PC-9 (cell line): ENCODE results near the gene KLK7. TPM values are rescaled to one million over a fixed set of nuclear protein-coding genes. Genes with fewer than 3 reads are reported as not detected.

Experiments used
- BruUV-seq: library from RNA; stranded (reverse); fragments of 400-500 nt; replicated peaks from 2 replicates; lab custom pipeline; 2021; lab: Mats Ljungman, UMichigan
- CTCF ChIA-PET: fragments of 300-600 bp; sonication (Branson Sonifier 250); formaldehyde crosslinking; loops from one replicate; lab custom pipeline; 2022; ENCODE audit warnings: antibody characterized with exemption; lab: Charles Lee
- POLR2A ChIA-PET: fragments of 300-600 bp; sonication (Branson Sonifier 250); formaldehyde crosslinking; loops from one replicate; lab custom pipeline; 2022; ENCODE audit warnings: antibody characterized with exemption; ENCODE audit not compliant: unreplicated experiment; lab: Charles Lee
- DNase-seq, 2 experiments: peaks; one replicate each; pipeline versions ENCODE4 v3.0.0 to v3.0.0-alpha.2; 2015 to 2022; ENCODE audit warnings: mixed read lengths in 1 of 2
- H2AFZ ChIP-seq: fragments of 200-600 bp; sonication (generic); 2 replicates; pipeline ENCODE4 v1.8.1; 2017; ENCODE audit warnings: antibody characterized with exemption
- H3F3A ChIP-seq: fragments of 200-600 bp; sonication (generic); 2 replicates; pipeline ENCODE4 v1.8.1; 2017; ENCODE audit warnings: antibody characterized with exemption, mild to moderate bottlenecking, low read depth; ENCODE audit not compliant: insufficient read depth
- H3K27ac ChIP-seq: fragments of 200-600 bp; sonication (generic); 2 replicates; pipeline ENCODE4 v1.6.1; 2016; ENCODE audit warnings: mixed run types
- H3K27me3 ChIP-seq: fragments of 200-600 bp; sonication (generic); 2 replicates; pipeline ENCODE4 v1.6.1; 2016; ENCODE audit warnings: low read depth, mixed run types; ENCODE audit not compliant: insufficient read depth
- H3K36me3 ChIP-seq: fragments of 200-600 bp; sonication (generic); 2 replicates; pipeline ENCODE4 v1.6.1; 2016; ENCODE audit warnings: low read depth, mixed run types
- H3K4me1 ChIP-seq: fragments of 200-600 bp; sonication (generic); replicated peaks from 2 replicates; pipeline ENCODE4 v1.6.1; 2016; ENCODE audit warnings: mixed run types; ENCODE audit not compliant: insufficient read depth
- H3K4me2 ChIP-seq: fragments of 200-600 bp; sonication (generic); 2 replicates; pipeline ENCODE4 v1.6.1; 2017; ENCODE audit warnings: mixed run types
- H3K4me3 ChIP-seq: fragments of 200-600 bp; sonication (generic); 2 replicates; pipeline ENCODE4 v1.6.1; 2016; ENCODE audit warnings: mixed run types
- H3K79me2 ChIP-seq: fragments of 200-600 bp; sonication (generic); 2 replicates; pipeline ENCODE4 v1.6.1; 2017; ENCODE audit warnings: low read depth, mixed run types
- H3K9me2 ChIP-seq: fragments of 200-600 bp; sonication (generic); 2 replicates; pipeline ENCODE4 v1.8.1; 2017; ENCODE audit warnings: mild to moderate bottlenecking; ENCODE audit not compliant: insufficient read depth
- H3K9me3 ChIP-seq: fragments of 200-600 bp; sonication (generic); 2 replicates; pipeline ENCODE4 v1.8.1; 2016; ENCODE audit warnings: low read depth; ENCODE audit not compliant: insufficient read depth
- H4K20me1 ChIP-seq: fragments of 200-600 bp; sonication (generic); 2 replicates; pipeline ENCODE4 v1.8.1; 2017; ENCODE audit not compliant: insufficient read depth
- EZH2 ChIP-seq: fragments of 200-600 bp; sonication (generic); IDR thresholded peaks from 2 replicates; pipeline ENCODE4 v1.8.0; 2017; ENCODE audit warnings: antibody characterized with exemption, low read depth
- intact Hi-C: fragments of 100-400 bp; cut with micrococcal nuclease; formaldehyde crosslinking; loops from one replicate; pipeline ENCODE4 v1.10.0; 2022; ENCODE audit not compliant: unreplicated experiment
- total RNA-seq: library from RNA; stranded (reverse); gene quantifications from 2 replicates; pipeline ENCODE4 v1.2.3, GENCODE V29; 2021
- TF ChIP-seq, protein P1 (sequence below): fragments of 200-600 bp; sonication (generic); conservative IDR thresholded peaks from 2 replicates; pipeline ENCODE4 v1.6.1; 2017; ENCODE audit warnings: mixed run types, antibody characterized with exemption, mild to moderate bottlenecking, moderate library complexity

The KLK7 gene
- total RNA-seq, 1 experiment from 2014 or later, result 98.1 TPM

DNA sequence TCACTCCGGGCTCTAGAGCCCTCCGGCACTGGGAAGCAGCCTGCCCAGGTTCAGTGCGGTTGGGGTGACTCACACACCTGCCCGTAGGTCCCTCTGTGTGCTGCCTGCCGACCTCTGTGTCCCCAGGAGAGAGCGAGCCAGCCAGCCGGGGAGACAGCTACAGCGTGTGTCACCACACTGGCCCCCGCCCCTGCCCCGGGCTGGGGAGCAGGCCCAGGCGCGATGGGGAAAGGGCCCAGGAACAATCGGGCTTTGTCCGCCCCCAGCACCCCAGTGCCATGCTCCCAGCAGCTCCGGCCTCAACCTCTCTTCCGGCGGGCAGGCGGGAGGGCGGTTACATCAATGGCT is 14.3 kb downstream of the KLK7 start, which contains the start of gene KLK6:
KLK6 (minus strand) TSS at position 179 of the 348 bp plus-strand sequence. CDS start 1,487 bp downstream, outside the sequence.
- H3K4me2 ChIP-seq, result peak within 1 kb of the TSS; percentile 89
- BruUV-seq, result no TSS peak
- peaks cover 79% of the 10 kb centered on the region for H3K4me1 ChIP-seq
- H3K9me3 ChIP-seq, result no peaks in the 10 kb centered on the region
- peak within 1 kb of the TSS; percentile 76 for H3K4me3 ChIP-seq
- H3K27ac ChIP-seq, result peak within 1 kb of the TSS; percentile 92
- peaks cover 53% of the 10 kb centered on the region for H3K79me2 ChIP-seq
- DNase-seq, result peak; percentile 97 to 99
- H3K27me3 ChIP-seq, result no peaks in the 10 kb centered on the region
- no peaks in the 10 kb centered on the region for H4K20me1 ChIP-seq
- ChIA-PET POLR2A (interaction anchor here (0.5 to 2.2 kb wide), 6 partner anchors 13 to 370 kb away, joined by 3 to 15 read pairs (median 6); partner anchors contain the start of gene KLK8), CTCF (interaction anchor here (0.6 kb wide), 1 partner anchor 13 kb away, joined by 5 read pairs; no protein-coding TSS in a partner anchor)
- peaks cover 64% of the 10 kb centered on the region for H3F3A ChIP-seq
- TF ChIP-seq, protein P1, sequence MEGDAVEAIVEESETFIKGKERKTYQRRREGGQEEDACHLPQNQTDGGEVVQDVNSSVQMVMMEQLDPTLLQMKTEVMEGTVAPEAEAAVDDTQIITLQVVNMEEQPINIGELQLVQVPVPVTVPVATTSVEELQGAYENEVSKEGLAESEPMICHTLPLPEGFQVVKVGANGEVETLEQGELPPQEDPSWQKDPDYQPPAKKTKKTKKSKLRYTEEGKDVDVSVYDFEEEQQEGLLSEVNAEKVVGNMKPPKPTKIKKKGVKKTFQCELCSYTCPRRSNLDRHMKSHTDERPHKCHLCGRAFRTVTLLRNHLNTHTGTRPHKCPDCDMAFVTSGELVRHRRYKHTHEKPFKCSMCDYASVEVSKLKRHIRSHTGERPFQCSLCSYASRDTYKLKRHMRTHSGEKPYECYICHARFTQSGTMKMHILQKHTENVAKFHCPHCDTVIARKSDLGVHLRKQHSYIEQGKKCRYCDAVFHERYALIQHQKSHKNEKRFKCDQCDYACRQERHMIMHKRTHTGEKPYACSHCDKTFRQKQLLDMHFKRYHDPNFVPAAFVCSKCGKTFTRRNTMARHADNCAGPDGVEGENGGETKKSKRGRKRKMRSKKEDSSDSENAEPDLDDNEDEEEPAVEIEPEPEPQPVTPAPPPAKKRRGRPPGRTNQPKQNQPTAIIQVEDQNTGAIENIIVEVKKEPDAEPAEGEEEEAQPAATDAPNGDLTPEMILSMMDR, result no peak
- TF ChIP-seq EZH2, result no peak
- H3K36me3 ChIP-seq, result peaks cover 18% of the 10 kb centered on the region
- peak within 1 kb of the TSS; percentile 37; the same call in 1 of the 2 replicates for H2AFZ ChIP-seq
- intact Hi-C loops, result loop anchor here (1.0 to 2.0 kb wide), 5 partner anchors 23 to 127 kb away; partner anchors contain the start of gene KLK8
- H3K9me2 ChIP-seq, result no peaks in the 10 kb centered on the region

DNA sequence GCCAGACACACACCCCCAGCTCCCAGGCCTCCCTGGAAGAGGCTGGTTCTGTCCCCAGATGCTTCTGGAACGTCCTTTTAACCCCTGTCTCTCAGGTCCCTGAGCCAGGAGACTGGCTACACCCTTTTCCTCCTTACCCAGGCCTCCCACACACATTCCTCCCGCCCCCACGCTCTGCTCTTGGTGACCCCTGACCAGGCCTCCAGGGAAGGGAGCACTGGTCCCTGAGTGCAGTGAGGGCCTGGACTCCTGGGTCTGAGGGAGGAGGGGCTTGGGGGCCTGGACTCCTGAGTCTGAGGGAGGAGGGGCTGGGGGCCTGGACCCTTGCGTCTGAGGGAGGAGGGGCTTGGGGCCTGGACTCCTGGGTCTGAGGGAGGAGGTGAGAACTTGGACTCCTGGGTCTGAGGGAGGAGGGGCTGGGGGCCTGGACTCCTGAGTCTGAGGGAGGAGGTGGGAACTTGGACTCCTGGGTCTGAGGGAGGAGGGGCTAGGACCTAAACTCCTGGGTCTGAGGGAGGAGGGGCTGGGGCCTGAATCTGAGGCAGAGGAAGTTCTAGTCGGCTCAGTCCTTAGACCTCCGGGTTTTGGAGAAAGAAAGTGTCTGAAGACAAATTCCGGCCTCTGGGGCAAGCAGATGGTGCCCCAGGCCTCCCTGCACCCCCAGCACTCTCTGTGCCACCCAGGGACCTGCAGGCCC is 14.9 kb downstream of the KLK7 start:
- Histone ChIP-seq H3K9me3 (no peaks in the 10 kb centered on the region), H4K20me1 (no peaks in the 10 kb centered on the region; the same call in 1 of the 2 replicates), H3K4me1 (peaks cover 74% of the 10 kb centered on the region), H3K9me2 (no peaks in the 10 kb centered on the region), H2AFZ (peak overlapping the region; percentile 37; the same call in 1 of the 2 replicates), H3F3A (peaks cover 63% of the 10 kb centered on the region), H3K27me3 (no peaks in the 10 kb centered on the region), H3K36me3 (peaks cover 23% of the 10 kb centered on the region), H3K79me2 (peaks cover 58% of the 10 kb centered on the region), H3K4me3 (peak overlapping the region; percentile 76), H3K27ac (peak overlapping the region; percentile 92), H3K4me2 (peak overlapping the region; percentile 89)
- intact Hi-C loops, result loop anchor here (1.0 to 2.0 kb wide), 6 partner anchors 16 to 128 kb away; partner anchors contain the start of genes KLK5 and KLK8
- POLR2A ChIA-PET, result interaction anchor here (0.5 to 2.2 kb wide), 6 partner anchors 14 to 48 kb away, joined by 3 to 22 read pairs (median 8); partner anchors contain the start of gene KLK8
- DNase-seq, result peak; percentile 78 to 80
- no TSS peak for BruUV-seq
- CTCF ChIA-PET, result interaction anchor here (0.6 kb wide), 1 partner anchor 14 kb away, joined by 5 read pairs; no protein-coding TSS in a partner anchor
- TF ChIP-seq, protein P1, result no peak
- no peak for TF ChIP-seq EZH2

DNA sequence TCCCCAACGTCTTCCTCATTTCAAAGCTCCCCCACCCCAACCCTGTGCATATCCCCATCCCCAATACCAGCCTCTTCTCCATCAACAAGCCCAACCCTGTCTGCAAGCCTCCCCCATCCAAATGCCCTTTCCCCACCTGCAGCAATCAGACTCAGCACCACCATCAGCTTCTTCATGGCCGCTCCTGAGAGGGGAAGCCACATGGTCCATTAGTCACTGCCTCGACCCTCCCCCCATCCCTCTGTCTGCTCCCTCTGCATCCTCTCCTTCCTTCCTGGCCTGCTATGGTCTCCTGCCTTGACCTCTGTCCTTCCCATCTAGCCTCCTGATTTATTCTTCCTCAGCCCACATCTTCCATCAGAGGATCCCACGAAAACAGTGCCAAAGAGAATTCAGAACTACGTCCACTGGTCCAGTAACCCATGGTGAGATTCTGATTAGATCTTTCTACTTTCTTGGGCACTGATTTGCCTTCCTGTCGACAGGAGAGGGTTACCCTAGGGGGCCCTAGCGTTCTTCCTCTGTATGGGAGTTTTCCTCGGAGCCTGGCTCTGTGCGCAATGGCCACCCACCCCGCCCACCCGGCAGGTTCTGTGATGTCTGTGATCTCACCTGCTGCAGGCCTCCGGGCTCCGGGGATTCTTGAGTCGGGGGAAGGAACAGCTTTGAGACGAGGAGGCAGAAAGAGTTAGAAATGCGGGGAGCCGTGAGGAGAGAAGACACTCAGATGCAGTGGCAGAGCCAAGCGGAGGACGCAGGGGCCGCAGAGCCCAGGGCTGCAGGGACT is 15.6 kb downstream of the KLK7 start:
- Histone ChIP-seq H3K4me2 (peak overlapping the region; percentile 89), H3K27ac (peak overlapping the region; percentile 92), H3K27me3 (no peaks in the 10 kb centered on the region), H3K9me3 (no peaks in the 10 kb centered on the region), H3K4me3 (peak overlapping the region; percentile 76), H3K4me1 (peaks cover 67% of the 10 kb centered on the region), H3K9me2 (no peaks in the 10 kb centered on the region), H3K36me3 (peaks cover 30% of the 10 kb centered on the region), H2AFZ (peak overlapping the region; percentile 37), H4K20me1 (peaks cover 4% of the 10 kb centered on the region; the same call in 1 of the 2 replicates), H3K79me2 (peaks cover 62% of the 10 kb centered on the region), H3F3A (peaks cover 63% of the 10 kb centered on the region)
- no peak for TF ChIP-seq EZH2
- TF ChIP-seq, protein P1, result peak; percentile 52; the same call in 1 of the 2 replicates
- DNase-seq, result peak; percentile 47 to 70
- CTCF ChIA-PET, result interaction anchor here (0.5 to 1.1 kb wide), 3 partner anchors 48 to 240 kb away, joined by 3 read pairs; no protein-coding TSS in a partner anchor
- intact Hi-C loops, result loop anchor here (1.0 to 2.0 kb wide), 2 partner anchors 15 to 129 kb away; partner anchors contain the start of gene KLK5
- TSS peak; percentile 9 for BruUV-seq
- POLR2A ChIA-PET, result interaction anchor here (0.5 to 2.2 kb wide), 7 partner anchors 15 to 44 kb away, joined by 3 to 34 read pairs (median 12); partner anchors contain the start of gene KLK8
